A673 (cell line): ENCODE data around the gene CDC37L1.

ENCODE experiments used
- CTCF ChIP-seq: fragments of 300-800, 200-600 bp; sonication (generic); conservative IDR thresholded peaks from 2 replicates; pipeline ENCODE4 v1.5.1; 2017; ENCODE audit warnings: low read depth, mild to moderate bottlenecking, antibody characterized with exemption, low read length, moderate library complexity, mixed read lengths
- EZH2 ChIP-seq: fragments of 200-600 bp; sonication (generic); IDR thresholded peaks from 2 replicates; pipeline ENCODE4 v1.6.1; 2017; ENCODE audit warnings: borderline replicate concordance, low read depth, mild to moderate bottlenecking, mixed read lengths, antibody characterized with exemption, low read length; ENCODE audit not compliant: poor library complexity, severe bottlenecking

GRCh38 chr9:4746278-4747030, 67.1 kb downstream of the CDC37L1 start:
- TF ChIP-seq CTCF, result no peak
- no peak for TF ChIP-seq EZH2
